ENCODE results near the gene KIAA1191.

KIAA1191 gene

DNA sequence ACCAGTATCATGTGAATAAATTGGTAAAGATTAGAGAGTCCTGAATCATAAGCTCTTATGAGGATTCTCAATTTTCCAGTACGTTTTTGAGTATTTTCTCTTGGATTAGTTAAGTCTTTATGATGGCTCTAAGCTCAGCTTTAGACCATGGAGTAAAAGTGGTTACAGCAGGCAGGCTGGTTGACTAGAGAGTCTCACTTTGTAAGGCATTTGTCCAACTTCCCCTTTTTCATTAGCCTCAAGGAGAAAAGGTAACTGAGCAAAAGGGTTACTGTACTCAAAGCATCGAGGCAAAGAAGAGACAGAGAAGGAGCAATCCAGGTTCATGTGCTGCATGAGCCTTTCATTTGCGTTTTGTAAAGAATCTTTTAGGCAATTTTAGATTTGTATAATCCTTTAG is 18.3 kb upstream of the KIAA1191 start:
- H3K4me3 ChIP-seq (ENCODE audit: control insufficient read depth, low read depth, low read length): no peak overlapping the region
- DNase-seq (ENCODE audit: low read depth): no peak
- TF ChIP-seq, protein P1, sequence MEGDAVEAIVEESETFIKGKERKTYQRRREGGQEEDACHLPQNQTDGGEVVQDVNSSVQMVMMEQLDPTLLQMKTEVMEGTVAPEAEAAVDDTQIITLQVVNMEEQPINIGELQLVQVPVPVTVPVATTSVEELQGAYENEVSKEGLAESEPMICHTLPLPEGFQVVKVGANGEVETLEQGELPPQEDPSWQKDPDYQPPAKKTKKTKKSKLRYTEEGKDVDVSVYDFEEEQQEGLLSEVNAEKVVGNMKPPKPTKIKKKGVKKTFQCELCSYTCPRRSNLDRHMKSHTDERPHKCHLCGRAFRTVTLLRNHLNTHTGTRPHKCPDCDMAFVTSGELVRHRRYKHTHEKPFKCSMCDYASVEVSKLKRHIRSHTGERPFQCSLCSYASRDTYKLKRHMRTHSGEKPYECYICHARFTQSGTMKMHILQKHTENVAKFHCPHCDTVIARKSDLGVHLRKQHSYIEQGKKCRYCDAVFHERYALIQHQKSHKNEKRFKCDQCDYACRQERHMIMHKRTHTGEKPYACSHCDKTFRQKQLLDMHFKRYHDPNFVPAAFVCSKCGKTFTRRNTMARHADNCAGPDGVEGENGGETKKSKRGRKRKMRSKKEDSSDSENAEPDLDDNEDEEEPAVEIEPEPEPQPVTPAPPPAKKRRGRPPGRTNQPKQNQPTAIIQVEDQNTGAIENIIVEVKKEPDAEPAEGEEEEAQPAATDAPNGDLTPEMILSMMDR (IDR thresholded peaks at IDR 0.05; ENCODE audit: control insufficient read depth, insufficient read depth, low read depth, low read length, missing control alignments): no peak

DNA sequence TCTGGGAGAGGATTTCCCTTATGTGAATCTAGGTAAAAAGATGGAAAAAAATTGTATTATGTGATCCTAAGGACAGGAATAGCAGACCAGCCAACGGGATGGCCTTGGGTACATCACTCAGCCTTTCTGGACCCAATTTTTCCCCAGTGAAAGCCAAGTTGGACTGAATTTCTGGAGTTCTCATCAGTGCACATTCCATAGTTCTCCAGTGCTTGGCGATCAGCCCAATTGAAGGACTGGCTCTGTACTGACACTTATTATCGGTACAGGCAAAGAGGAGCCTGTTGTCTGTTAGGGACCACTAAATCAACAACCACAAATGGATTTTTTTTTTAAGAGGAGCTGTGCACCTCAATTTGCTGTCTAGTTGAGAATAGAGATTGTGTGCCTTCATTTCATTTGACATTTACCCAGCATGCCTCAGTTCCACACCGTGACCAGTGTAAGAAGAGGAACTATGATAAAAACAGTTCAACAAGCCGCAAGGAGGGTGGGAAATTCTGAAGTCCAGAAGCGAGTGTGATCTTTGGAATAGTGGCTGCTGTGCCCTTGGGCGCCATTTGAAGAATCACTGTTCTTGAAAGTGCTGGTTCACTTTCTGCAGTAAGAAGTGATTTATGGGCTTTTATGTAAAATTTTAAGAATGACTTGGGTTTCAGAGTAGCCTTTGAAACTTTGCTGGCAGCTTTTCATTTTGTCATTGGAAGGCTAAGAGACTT is 11.7 kb upstream of the KIAA1191 start:
- TF ChIP-seq, protein P1 (IDR thresholded peaks at IDR 0.05; ENCODE audit: control insufficient read depth, insufficient read depth, low read depth, low read length, missing control alignments): no peak
- no peak overlapping the region for H3K4me3 ChIP-seq (ENCODE audit: control insufficient read depth, low read depth, low read length)
- no peak for DNase-seq (ENCODE audit: low read depth)

DNA sequence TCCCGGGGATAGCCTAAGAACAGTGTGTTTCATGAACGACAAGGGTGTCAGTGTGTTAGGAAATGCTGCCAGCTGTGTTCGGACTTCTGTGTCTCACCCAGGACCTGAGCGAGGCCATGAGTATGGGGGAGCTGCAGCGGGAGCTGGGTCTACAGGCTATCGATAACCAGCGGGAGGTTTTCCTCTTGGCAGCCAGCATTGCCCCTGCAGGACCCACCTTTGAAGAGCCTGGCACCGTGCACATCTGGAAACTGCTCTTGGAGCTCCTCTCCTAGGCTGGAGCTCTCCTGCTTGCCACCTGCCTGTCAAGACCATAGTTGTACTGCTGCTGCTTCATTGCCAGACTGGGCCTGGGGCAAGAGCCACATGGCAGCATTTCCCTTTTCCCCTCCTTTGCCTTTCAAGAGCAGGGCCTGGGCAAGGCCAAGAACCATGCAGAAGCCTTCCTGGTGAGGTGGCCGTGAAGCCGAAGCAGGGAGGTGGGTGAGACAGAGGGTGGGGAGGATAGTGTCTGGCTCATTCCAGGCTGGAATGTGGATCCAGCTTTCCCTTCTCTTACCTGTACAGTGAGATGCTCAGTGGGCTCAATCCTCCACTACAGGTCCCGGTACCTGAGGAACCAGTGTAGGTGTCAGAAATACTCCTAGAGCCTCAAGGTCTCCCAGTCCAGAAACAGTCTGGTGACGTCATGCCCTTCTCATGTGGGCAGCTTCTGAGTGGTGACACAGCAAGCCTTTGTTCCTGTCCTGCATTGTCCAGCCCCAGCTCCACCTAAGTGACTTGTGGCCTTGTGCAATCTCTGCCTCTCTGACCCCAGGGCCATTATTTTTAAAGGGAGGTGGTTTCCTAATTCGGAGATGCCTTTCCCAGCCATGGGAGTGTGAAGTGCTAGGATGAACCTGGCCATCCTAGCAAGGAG is 10.3 kb upstream of the KIAA1191 start:
- TF ChIP-seq, protein P1 (IDR thresholded peaks at IDR 0.05; ENCODE audit: control insufficient read depth, insufficient read depth, low read depth, low read length, missing control alignments): no peak
- no peak overlapping the region for H3K4me3 ChIP-seq (ENCODE audit: control insufficient read depth, low read depth, low read length)
- DNase-seq (ENCODE audit: low read depth): no peak

DNA sequence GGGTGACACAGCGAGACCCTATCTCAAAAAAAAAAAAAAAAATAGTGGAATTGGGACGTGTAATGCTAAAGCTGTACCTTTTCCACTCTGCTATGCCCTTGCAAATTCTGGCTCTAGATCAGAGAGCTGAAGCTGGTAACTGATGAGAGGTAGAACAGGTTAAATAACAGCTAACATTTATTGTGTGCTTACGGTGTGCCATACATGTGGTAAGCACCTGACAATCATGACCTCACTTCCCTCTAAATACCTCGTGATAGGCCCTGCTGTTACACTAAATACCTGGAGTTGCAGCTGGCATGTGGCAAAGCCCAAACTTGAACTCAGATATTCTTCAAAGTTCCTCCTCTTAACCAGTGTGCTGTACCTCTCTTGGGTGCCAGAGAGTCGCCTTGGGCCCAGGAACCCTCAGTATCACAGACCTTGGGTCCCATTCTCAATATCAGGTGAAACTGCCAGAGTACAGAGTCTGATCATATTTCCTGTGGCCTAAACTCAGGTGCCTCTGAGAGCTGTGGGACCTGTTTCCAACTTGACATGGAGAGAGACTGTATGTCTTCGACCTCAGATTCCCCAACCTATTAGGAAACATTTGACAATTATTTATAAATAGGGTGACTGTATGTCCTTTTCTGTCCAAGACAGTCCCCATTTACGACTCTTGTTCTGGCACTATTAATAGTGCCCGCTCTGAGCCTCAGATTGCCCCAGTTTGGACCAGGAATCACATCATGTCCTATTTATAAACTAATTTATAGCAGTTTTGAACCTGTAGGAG is 8.6 kb upstream of the KIAA1191 start:
- no peak for DNase-seq (ENCODE audit: low read depth)
- H3K4me3 ChIP-seq (ENCODE audit: control insufficient read depth, low read depth, low read length): no peak overlapping the region
- TF ChIP-seq, protein P1 (IDR thresholded peaks at IDR 0.05; ENCODE audit: control insufficient read depth, insufficient read depth, low read depth, low read length, missing control alignments): no peak

DNA sequence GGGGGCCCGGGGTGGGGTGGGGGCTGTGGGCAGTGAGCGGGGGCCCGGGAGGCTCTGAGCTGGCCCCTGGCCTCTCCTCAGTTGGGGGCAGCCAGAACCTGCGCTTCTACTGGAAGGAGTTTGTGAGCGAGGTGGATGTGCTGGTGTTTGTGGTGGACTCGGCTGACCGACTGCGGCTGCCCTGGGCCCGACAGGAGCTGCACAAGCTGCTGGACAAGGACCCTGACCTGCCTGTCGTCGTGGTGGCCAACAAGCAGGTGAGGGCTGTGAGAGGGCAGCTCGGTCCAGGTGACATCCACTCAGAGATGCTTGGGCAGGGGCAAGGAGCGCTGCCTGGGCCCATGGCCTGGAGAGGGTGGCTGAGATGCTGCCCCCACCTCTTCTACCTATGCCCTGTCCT is 7.2 kb upstream of the KIAA1191 start:
- TF ChIP-seq, protein P1 (IDR thresholded peaks at IDR 0.05; ENCODE audit: control insufficient read depth, insufficient read depth, low read depth, low read length, missing control alignments): no peak
- DNase-seq (ENCODE audit: low read depth): no peak
- H3K4me3 ChIP-seq (ENCODE audit: control insufficient read depth, low read depth, low read length): no peak overlapping the region

DNA sequence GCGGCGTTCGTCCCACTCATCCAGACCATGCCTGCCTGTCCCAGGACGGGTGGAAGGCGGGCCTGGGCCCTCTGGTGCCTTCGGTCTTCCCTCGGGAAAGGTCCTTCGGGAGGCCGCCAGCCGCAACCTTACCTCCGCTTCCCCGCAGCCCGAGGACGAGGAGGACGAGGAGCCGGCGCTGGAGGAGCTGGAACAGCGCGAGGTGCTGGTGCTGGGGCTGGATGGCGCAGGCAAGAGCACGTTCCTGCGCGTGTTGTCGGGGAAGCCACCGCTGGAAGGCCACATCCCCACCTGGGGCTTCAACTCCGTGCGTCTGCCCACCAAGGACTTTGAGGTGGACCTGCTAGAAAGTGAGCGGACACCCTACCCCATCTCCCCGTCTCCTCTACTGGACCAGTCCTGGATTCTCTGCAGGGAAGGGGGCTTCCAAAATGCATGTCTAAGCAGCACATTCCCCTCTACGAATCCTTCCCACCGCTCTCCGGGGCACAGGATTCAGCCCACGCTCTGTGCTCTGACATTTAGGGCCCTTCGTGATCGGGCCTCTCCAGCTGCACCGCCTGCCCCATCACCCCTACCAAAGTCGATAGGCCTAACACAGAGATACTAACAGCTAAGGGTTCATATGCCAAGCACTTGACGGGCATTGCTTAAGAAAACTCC is 4.8 kb upstream of the KIAA1191 start:
- no peak for DNase-seq (ENCODE audit: low read depth)
- peak overlapping the region; percentile 71 for H3K4me3 ChIP-seq (ENCODE audit: control insufficient read depth, low read depth, low read length)
- TF ChIP-seq, protein P1 (IDR thresholded peaks at IDR 0.05; ENCODE audit: control insufficient read depth, insufficient read depth, low read depth, low read length, missing control alignments): no peak

All from AG09309 (cell line).